Measurements from ENCODE around the gene DLGAP1. TPM values are rescaled to one million over a fixed set of nuclear protein-coding genes. Genes with fewer than 3 reads are reported as not detected.

DLGAP1 gene
- total and polyA plus RNA-seq, 10 of the 15 experiments (the other 5 are each of a cell fraction or from before 2014, with no cell fraction given): 0.23 to 27.6 (median 1.9) TPM

- POLR2A ChIA-PET: interaction anchor here (1.0 to 1.4 kb wide), 3 partner anchors 9 to 185 kb away, joined by 3 to 4 read pairs (median 3); no protein-coding TSS in a partner anchor
- Histone ChIP-seq H3K79me2 (ENCODE audit: control insufficient read depth, insufficient read depth, low read length) (no peaks in the 10 kb centered on the region), H2AFZ (ENCODE audit: control insufficient read depth, low read depth, low read length) (no peak overlapping the region), H3K4me2 (ENCODE audit: control insufficient read depth, insufficient read depth) (no peak overlapping the region), H4K20me1 (ENCODE audit: control insufficient read depth, insufficient read depth) (no peaks in the 10 kb centered on the region), H3K9ac (ENCODE audit: control insufficient read depth, insufficient read depth, low read length) (no peak overlapping the region), H3K9me3 (replicated peaks; ENCODE audit: control insufficient read depth, insufficient read depth, low read length) (no peaks in the 10 kb centered on the region; the same call in 2 of the 3 replicates), H3K4me1 (ENCODE audit: control insufficient read depth, insufficient read depth, low read length) (no peaks in the 10 kb centered on the region), H3K27ac (ENCODE audit: control insufficient read depth, insufficient read depth) (no peak overlapping the region), H3K36me3 (ENCODE audit: control insufficient read depth in 2 of 2, insufficient read depth in 2 of 2, low read length in 1 of 2) (no peaks in the 10 kb centered on the region), H3K4me3 (no peak overlapping the region), H3K27me3 (replicated peaks in 1 of 2; ENCODE audit: control insufficient read depth in 2 of 2, insufficient read depth in 2 of 2, low read length in 1 of 2) (no peaks in the 10 kb centered on the region; a peak in 1 of 4 replicates)
- no TSS peak for BruUV-seq (replicated peaks)
- TF ChIP-seq PAX8 (IDR thresholded peaks at IDR 0.05) (no peak), ELK1 (IDR thresholded peaks at IDR 0.05; ENCODE audit: low read depth, low read length) (no peak), RAD51 (IDR thresholded peaks at IDR 0.05) (no peak), GATAD2B (conservative IDR thresholded peaks at IDR 0.05; ENCODE audit: low read depth) (peak; percentile 8; the same call in 1 of the 2 replicates), ZZZ3 (IDR thresholded peaks at IDR 0.05; ENCODE audit: control insufficient read depth, insufficient read length, low read depth) (no peak)
- WGBS (ENCODE audit: insufficient coverage, insufficient replicate concordance, low lambda C conversion rate, missing lambda C conversion rate): 53% methylated on average over 37 of the region's 65 CpGs
- DNase-seq (ENCODE audit: low read depth, low spot score) (no peak), FAIRE-seq (no peak), ATAC-seq (peak; percentile 15)
- in situ Hi-C loops (cut with MboI): no loop called here
- intact Hi-C loops (cut with micrococcal nuclease; ENCODE audit: unreplicated experiment): loop anchor here (1.0 to 10.0 kb wide), 8 partner anchors 62 to 603 kb away; no protein-coding TSS in a partner anchor
- SMC1A ChIA-PET (ENCODE audit: uncharacterized antibody, unreplicated experiment): interaction anchor here (0.6 to 4.4 kb wide), 3 partner anchors 12 to 990 kb away, joined by 3 to 31 read pairs (median 3); no protein-coding TSS in a partner anchor
- CTCF ChIA-PET: interaction anchor here (0.6 to 1.8 kb wide), 2 partner anchors 10 to 603 kb away, joined by 3 to 4 read pairs; no protein-coding TSS in a partner anchor
- RAD21 ChIA-PET (ENCODE audit: unreplicated experiment): interaction anchor here (1.9 kb wide), 2 partner anchors 186 to 604 kb away, joined by 5 to 9 read pairs; no protein-coding TSS in a partner anchor
Measured at GRCh38 chr18:4454537-4455112, 482 bp downstream of the DLGAP1 start.
